Uterine smooth muscle cell (primary cell): ENCODE results near the gene GP5. TPM values are rescaled to one million over a fixed set of nuclear protein-coding genes. Genes with fewer than 3 reads are reported as not detected.

Experiments
- total RNA-seq: library from RNA; depleted of rRNA; stranded (reverse); fragments of >200 nt; gene quantifications from 2 replicates; pipeline ENCODE4 v1.2.3, GENCODE V29; 2014

The GP5 gene, protein sequence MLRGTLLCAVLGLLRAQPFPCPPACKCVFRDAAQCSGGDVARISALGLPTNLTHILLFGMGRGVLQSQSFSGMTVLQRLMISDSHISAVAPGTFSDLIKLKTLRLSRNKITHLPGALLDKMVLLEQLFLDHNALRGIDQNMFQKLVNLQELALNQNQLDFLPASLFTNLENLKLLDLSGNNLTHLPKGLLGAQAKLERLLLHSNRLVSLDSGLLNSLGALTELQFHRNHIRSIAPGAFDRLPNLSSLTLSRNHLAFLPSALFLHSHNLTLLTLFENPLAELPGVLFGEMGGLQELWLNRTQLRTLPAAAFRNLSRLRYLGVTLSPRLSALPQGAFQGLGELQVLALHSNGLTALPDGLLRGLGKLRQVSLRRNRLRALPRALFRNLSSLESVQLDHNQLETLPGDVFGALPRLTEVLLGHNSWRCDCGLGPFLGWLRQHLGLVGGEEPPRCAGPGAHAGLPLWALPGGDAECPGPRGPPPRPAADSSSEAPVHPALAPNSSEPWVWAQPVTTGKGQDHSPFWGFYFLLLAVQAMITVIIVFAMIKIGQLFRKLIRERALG
- under 0.01 TPM in 1 of 2 replicates, not detected in the other for total RNA-seq

DNA sequence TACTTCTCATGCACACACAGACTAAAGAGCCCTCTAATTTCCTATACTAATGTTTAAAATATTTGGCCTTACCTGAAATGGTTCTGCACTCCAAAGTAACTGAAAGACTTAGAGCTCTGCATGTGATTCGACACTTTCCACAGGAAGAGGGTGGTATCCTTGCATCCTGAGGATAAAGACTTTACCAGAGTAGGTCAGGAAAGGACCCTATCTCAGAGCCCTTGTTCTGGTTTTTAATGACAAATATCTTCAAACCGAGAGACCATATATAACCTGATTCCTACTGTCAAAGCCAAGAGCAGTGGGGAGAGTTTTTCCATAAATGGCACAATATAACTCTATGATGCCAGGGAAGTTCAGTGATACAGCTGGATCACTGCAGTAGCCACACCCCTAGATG is at the start of gene GP5:
TSS of gene GP5 (minus strand) at position 101 of the 400 bp plus-strand sequence. CDS start 984 bp downstream, outside the sequence.

DNA sequence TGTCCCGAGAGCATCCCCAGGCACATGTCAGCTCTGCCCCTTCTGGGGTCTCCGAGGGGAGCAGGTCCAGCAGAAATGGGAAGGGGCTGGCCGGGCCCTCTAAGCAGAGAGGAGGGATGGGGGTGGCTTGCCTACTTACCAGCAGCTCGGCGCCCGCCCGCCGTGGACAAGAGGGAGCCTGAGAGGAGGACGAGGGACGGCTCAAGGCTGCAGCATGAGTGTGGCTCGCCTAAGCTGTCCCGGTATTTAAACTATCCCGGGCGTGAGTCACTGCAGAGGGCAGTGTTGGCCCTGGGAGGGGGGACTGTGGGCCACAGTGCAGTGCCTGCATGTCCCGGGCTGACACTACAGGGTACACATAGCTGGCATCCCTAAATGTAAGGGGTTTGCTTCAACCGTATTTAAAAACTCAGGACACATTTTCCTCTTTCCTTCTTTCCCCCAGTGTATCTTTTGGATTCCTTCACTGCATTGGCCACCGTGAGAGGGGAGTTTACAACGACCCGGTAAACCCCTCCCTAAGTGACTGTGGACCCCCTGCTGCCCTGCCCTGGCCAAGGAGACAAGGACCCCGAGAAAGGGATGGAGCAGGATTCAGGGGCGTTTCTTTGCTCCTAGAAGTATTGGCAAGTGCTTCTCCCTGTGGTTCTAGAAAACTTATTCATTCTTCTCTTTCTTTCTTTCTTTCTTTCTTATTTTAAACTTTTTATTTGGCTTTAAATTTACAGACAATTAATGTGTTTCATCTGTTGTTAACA is 29.4 kb downstream of the GP5 start, which contains the start of gene LRRC15:
TSS of gene LRRC15 (minus strand) at position 222 of the 758 bp plus-strand sequence. CDS start 8,700 bp downstream, outside the sequence.

DNA sequence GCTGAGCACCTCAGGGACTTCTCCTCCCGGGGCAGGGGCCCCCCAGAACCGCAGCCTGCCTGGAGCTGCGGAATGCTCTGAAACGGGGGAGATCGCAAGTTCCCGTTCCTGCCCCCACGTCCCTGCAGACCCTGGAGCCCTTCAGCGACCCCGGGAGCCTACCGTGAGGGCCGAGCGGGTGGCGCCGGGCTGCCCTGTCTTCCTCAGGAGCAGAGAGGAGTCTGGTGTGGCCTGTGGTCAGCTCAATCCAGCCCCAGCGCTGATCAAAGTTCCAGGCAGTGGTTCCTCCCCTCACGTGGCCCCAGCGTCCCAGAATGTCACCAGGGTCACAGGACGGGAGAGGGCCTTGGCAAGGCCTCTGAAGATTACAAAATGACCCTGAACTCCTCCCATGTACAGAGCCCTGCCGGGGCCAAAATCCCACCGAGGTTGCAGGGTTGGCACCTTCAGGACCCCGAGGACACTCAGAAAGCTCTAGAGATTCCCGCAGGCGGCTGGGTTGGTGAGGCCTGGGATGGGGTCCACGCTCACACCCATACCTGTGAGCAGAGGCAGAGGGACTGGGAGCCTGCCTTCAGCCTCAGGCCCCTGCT is 47.9 kb downstream of the GP5 start, which contains the start of gene CPN2:
TSS of gene CPN2 (minus strand) at position 249 of the 593 bp plus-strand sequence. CDS start 8,626 bp downstream, outside the sequence.

Other genes starting within 250 kb of the GP5 start
- not detected in 2 replicates for gene CPN2, start 47.9 kb downstream of the GP5 start, total RNA-seq
- gene LRRC15, start 29.5 kb downstream of the GP5 start, total RNA-seq = 0.55 and 0.87 TPM in 2 replicates
- gene ATP13A3, start 87.7 kb upstream of the GP5 start, total RNA-seq = 199 and 204 TPM in 2 replicates
- gene TMEM44, start 234.2 kb upstream of the GP5 start, total RNA-seq = 10.2 and 11.0 TPM in 2 replicates